ENCODE measurements around the gene CCDC85A. TPM values are rescaled to one million over a fixed set of nuclear protein-coding genes. Genes with fewer than 3 reads are reported as not detected.

Gene CCDC85A
- total RNA-seq, 1 donor from 2014 or later: 2.2 TPM

GRCh38 chr2:56297671-56298070 is 113.9 kb downstream of the CCDC85A start:
- Mint-ChIP-seq H3K9me3 (no peaks in the 10 kb centered on the region), H3K36me3 (no peaks in the 10 kb centered on the region), H3K4me1 (no peaks in the 10 kb centered on the region), H3K4me3 (no peak overlapping the region), H3K27me3 (ENCODE audit: low read depth) (peaks cover 2% of the 10 kb centered on the region), H3K27ac (no peak overlapping the region)
- TF ChIP-seq CTCF (IDR thresholded peaks at IDR 0.05; ENCODE audit: unreplicated experiment): no peak
- no peak for DNase-seq (ENCODE audit: low spot score in 2 of 2, unreplicated experiment in 2 of 2)

GRCh38 chr2:56299171-56299691 is 115.4 kb downstream of the CCDC85A start:
- Mint-ChIP-seq H3K4me1 (no peaks in the 10 kb centered on the region), H3K27me3 (ENCODE audit: low read depth) (peaks cover 2% of the 10 kb centered on the region), H3K36me3 (no peaks in the 10 kb centered on the region), H3K4me3 (no peak overlapping the region), H3K9me3 (no peaks in the 10 kb centered on the region), H3K27ac (no peak overlapping the region)
- DNase-seq (ENCODE audit: low spot score in 2 of 2, unreplicated experiment in 2 of 2): no peak
- no peak for TF ChIP-seq CTCF (IDR thresholded peaks at IDR 0.05; ENCODE audit: unreplicated experiment)

- Mint-ChIP-seq H3K27me3 (ENCODE audit: low read depth) (no peaks in the 10 kb centered on the region), H3K4me3 (no peak overlapping the region), H3K9me3 (no peaks in the 10 kb centered on the region), H3K4me1 (no peaks in the 10 kb centered on the region), H3K36me3 (no peaks in the 10 kb centered on the region), H3K27ac (no peak overlapping the region)
- no peak for DNase-seq (ENCODE audit: low spot score in 2 of 2, unreplicated experiment in 2 of 2)
- TF ChIP-seq CTCF (IDR thresholded peaks at IDR 0.05; ENCODE audit: unreplicated experiment): no peak
These were observed 125.9 kb downstream of the CCDC85A start for GRCh38 chr2:56309626-56310170.

- no peak for DNase-seq (ENCODE audit: low spot score in 2 of 2, unreplicated experiment in 2 of 2)
- no peak for TF ChIP-seq CTCF (IDR thresholded peaks at IDR 0.05; ENCODE audit: unreplicated experiment)
- H3K27me3 Mint-ChIP-seq (ENCODE audit: low read depth): no peaks in the 10 kb centered on the region
- no peak overlapping the region for H3K4me3 Mint-ChIP-seq
- no peaks in the 10 kb centered on the region for H3K36me3 Mint-ChIP-seq
- H3K27ac Mint-ChIP-seq: no peak overlapping the region
- H3K9me3 Mint-ChIP-seq: no peaks in the 10 kb centered on the region
- H3K4me1 Mint-ChIP-seq: peaks cover 6% of the 10 kb centered on the region
These were observed 129.7 kb downstream of the CCDC85A start for GRCh38 chr2:56313500-56313921.

GRCh38 chr2:56314371-56314770 is 130.6 kb downstream of the CCDC85A start:
- H3K27me3 Mint-ChIP-seq (ENCODE audit: low read depth): no peaks in the 10 kb centered on the region
- no peak for DNase-seq (ENCODE audit: low spot score in 2 of 2, unreplicated experiment in 2 of 2)
- no peak overlapping the region for H3K4me3 Mint-ChIP-seq
- H3K36me3 Mint-ChIP-seq: no peaks in the 10 kb centered on the region
- TF ChIP-seq CTCF (IDR thresholded peaks at IDR 0.05; ENCODE audit: unreplicated experiment): no peak
- H3K9me3 Mint-ChIP-seq: no peaks in the 10 kb centered on the region
- H3K27ac Mint-ChIP-seq: no peak overlapping the region
- H3K4me1 Mint-ChIP-seq: peaks cover 6% of the 10 kb centered on the region
